Astrocyte (in vitro differentiated cells and primary cell): Measurements from ENCODE around the gene GINS2. TPM values are rescaled to one million over a fixed set of nuclear protein-coding genes. Genes with fewer than 3 reads are reported as not detected.

ENCODE experiments used
- DNase-seq: peaks from one replicate; pipeline ENCODE4 v3.0.0-alpha.2; 2010; ENCODE audit warnings: low read depth
- FAIRE-seq: peaks from 2 replicates; lab custom pipeline; 2011; peaks lifted over from hg19 to GRCh38; lab: Jason Lieb, UNC
- H2AFZ ChIP-seq: 2 replicates; pipeline ENCODE4 v1.6.0; 2012; ENCODE audit warnings: low read depth, low read length, inconsistent platforms
- H3K27ac ChIP-seq: 2 replicates; pipeline ENCODE4 v1.5.1; 2011; ENCODE audit warnings: low read depth, low read length, inconsistent platforms
- H3K27me3 ChIP-seq: 2 replicates; pipeline ENCODE4 v1.6.0; 2011; ENCODE audit warnings: low read length, inconsistent platforms; ENCODE audit not compliant: insufficient read depth
- H3K36me3 ChIP-seq: 2 replicates; pipeline ENCODE4 v1.5.1; 2011; ENCODE audit warnings: low read length, inconsistent platforms; ENCODE audit not compliant: insufficient read depth
- H3K4me1 ChIP-seq: 2 replicates; pipeline ENCODE4 v1.5.1; 2011; ENCODE audit warnings: low read length, inconsistent platforms; ENCODE audit not compliant: insufficient read depth
- H3K4me2 ChIP-seq: 2 replicates; pipeline ENCODE4 v1.6.0; 2012; ENCODE audit warnings: low read length, inconsistent platforms
- H3K4me3 ChIP-seq: 2 replicates; pipeline ENCODE4 v1.5.1; 2011; ENCODE audit warnings: low read depth, mild to moderate bottlenecking, low read length, inconsistent platforms; ENCODE audit not compliant: insufficient read depth
- H3K79me2 ChIP-seq: 2 replicates; pipeline ENCODE4 v1.6.0; 2012; ENCODE audit warnings: mild to moderate bottlenecking, low read length, inconsistent platforms; ENCODE audit not compliant: insufficient read depth
- H3K9ac ChIP-seq: 2 replicates; pipeline ENCODE4 v1.6.0; 2012; ENCODE audit warnings: mild to moderate bottlenecking, low read length, inconsistent platforms
- H3K9me3 ChIP-seq: 2 replicates; pipeline ENCODE4 v1.5.1; 2012; ENCODE audit warnings: low read depth, mild to moderate bottlenecking, low read length, inconsistent platforms; ENCODE audit not compliant: insufficient read depth
- H4K20me1 ChIP-seq: 2 replicates; pipeline ENCODE4 v1.6.0; 2012; ENCODE audit warnings: low read length, inconsistent platforms; ENCODE audit not compliant: insufficient read depth
- H3K27ac Mint-ChIP-seq: one replicate; pipeline ENCODE4 v1.8.0; 2021; ENCODE audit warnings: mild to moderate bottlenecking, mixed read lengths; ENCODE audit not compliant: unreplicated experiment
- H3K27me3 Mint-ChIP-seq: one replicate; pipeline ENCODE4 v1.8.0; 2021; ENCODE audit warnings: low read depth, mixed read lengths; ENCODE audit not compliant: unreplicated experiment
- H3K36me3 Mint-ChIP-seq: one replicate; pipeline ENCODE4 v1.8.0; 2021; ENCODE audit warnings: low read depth, mixed read lengths; ENCODE audit not compliant: unreplicated experiment
- H3K4me1 Mint-ChIP-seq: one replicate; pipeline ENCODE4 v1.8.0; 2021; ENCODE audit warnings: low read depth, mixed read lengths; ENCODE audit not compliant: unreplicated experiment
- H3K4me3 Mint-ChIP-seq: one replicate; pipeline ENCODE4 v1.8.0; 2021; ENCODE audit warnings: mild to moderate bottlenecking, moderate library complexity, mixed read lengths; ENCODE audit not compliant: unreplicated experiment
- H3K9me3 Mint-ChIP-seq: one replicate; pipeline ENCODE4 v1.8.0; 2021; ENCODE audit warnings: mild to moderate bottlenecking, mixed read lengths; ENCODE audit not compliant: unreplicated experiment
- EZH2 ChIP-seq: IDR thresholded peaks from 2 replicates; pipeline ENCODE4 v1.6.1; 2012; ENCODE audit warnings: mild to moderate bottlenecking, low read length, inconsistent platforms; ENCODE audit not compliant: insufficient read depth
- total RNA-seq: library from RNA; stranded (reverse); gene quantifications from 2 replicates; pipeline ENCODE4 v1.2.1, GENCODE V29; 2021
- TF ChIP-seq, protein P1 (sequence below): IDR thresholded peaks from 2 replicates; pipeline ENCODE4 v1.5.1; 2011; ENCODE audit warnings: low read depth, mild to moderate bottlenecking, inconsistent platforms, low read length, moderate library complexity; ENCODE audit not compliant: insufficient read depth

The GINS2 gene
- total RNA-seq, 1 donor from 2014 or later = 3.4 TPM

DNA sequence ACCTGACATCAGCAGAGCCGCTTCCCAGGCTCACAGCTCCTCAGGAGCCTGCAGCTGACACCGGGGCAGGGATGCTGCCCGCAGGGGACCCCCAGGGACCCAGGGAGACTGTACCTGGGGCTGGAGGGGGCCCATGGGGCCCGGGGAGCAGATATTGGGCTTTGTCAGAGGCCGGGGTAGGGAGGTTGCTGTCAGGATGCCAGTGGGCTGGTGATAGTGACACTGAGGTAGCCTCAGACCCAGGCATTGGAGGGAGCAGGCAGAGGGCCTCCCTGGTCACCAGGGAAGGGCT, 60.5 kb downstream of the GINS2 start:
- Mint-ChIP-seq H3K4me3 (no peak overlapping the region), H3K4me1 (peaks cover 17% of the 10 kb centered on the region), H3K27ac (no peak overlapping the region), H3K9me3 (peaks cover 3% of the 10 kb centered on the region), H3K36me3 (peaks cover 14% of the 10 kb centered on the region), H3K27me3 (no peaks in the 10 kb centered on the region)
- no peak for FAIRE-seq
- Histone ChIP-seq H3K9me3 (peaks cover 8% of the 10 kb centered on the region), H3K27ac (no peak overlapping the region), H4K20me1 (peaks cover 98% of the 10 kb centered on the region), H2AFZ (no peak overlapping the region), H3K4me1 (peaks cover 7% of the 10 kb centered on the region), H3K27me3 (no peaks in the 10 kb centered on the region), H3K36me3 (no peaks in the 10 kb centered on the region), H3K4me3 (no peak overlapping the region), H3K79me2 (peaks cover 38% of the 10 kb centered on the region), H3K9ac (no peak overlapping the region), H3K4me2 (no peak overlapping the region)
- DNase-seq = no peak
- TF ChIP-seq, protein P1, sequence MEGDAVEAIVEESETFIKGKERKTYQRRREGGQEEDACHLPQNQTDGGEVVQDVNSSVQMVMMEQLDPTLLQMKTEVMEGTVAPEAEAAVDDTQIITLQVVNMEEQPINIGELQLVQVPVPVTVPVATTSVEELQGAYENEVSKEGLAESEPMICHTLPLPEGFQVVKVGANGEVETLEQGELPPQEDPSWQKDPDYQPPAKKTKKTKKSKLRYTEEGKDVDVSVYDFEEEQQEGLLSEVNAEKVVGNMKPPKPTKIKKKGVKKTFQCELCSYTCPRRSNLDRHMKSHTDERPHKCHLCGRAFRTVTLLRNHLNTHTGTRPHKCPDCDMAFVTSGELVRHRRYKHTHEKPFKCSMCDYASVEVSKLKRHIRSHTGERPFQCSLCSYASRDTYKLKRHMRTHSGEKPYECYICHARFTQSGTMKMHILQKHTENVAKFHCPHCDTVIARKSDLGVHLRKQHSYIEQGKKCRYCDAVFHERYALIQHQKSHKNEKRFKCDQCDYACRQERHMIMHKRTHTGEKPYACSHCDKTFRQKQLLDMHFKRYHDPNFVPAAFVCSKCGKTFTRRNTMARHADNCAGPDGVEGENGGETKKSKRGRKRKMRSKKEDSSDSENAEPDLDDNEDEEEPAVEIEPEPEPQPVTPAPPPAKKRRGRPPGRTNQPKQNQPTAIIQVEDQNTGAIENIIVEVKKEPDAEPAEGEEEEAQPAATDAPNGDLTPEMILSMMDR = no peak
- no peak for TF ChIP-seq EZH2

DNA sequence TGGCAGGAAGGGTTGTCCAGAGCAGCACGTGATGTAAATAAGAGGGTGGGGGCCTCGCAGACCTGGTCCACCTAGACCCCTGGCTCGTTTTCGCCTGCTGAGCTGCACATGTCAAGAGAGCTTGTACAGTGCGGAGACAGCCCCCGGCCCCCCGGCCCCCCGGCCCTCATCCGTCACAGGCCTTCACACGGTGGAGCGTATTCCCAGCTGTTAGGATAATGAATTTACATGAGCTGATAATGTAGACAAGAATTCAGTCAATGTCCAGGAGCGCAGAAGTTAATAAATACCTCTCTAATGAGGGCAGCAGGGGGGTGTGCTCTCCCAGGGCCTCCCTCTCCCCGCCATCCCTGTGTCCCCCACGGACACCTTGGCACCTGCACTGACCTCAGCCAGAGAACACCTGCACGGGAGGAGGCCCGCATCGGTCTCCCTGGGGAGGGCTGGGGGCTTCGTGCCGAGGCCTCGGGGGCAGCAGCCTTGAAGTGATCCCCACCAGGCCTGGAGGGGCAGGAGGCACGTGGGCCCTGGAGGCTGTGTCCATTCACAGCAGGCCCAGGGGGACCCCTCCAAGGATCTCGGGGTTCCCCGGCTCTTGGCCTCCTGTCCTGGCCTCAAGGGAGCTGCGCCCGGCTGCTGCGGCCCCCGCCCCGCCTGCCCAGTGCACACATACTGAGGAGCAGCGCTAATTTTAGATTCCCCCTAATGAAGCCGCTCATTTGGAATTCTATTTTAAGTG, 61.1 kb downstream of the GINS2 start:
- peaks cover 16% of the 10 kb centered on the region for H3K36me3 Mint-ChIP-seq

More for the DNA sequence above, 61.1 kb downstream of the GINS2 start:
- Histone ChIP-seq H3K9me3 (peaks cover 8% of the 10 kb centered on the region), H4K20me1 (peaks cover 98% of the 10 kb centered on the region), H3K27me3 (no peaks in the 10 kb centered on the region), H3K4me1 (peaks cover 7% of the 10 kb centered on the region), H3K4me3 (no peak overlapping the region), H3K79me2 (peaks cover 41% of the 10 kb centered on the region), H2AFZ (no peak overlapping the region), H3K4me2 (no peak overlapping the region), H3K27ac (no peak overlapping the region), H3K9ac (no peak overlapping the region), H3K36me3 (no peaks in the 10 kb centered on the region)
- no peak overlapping the region for H3K27ac Mint-ChIP-seq
- peaks cover 4% of the 10 kb centered on the region for H3K27me3 Mint-ChIP-seq
- FAIRE-seq (no peak), DNase-seq (no peak)
- peaks cover 3% of the 10 kb centered on the region for H3K9me3 Mint-ChIP-seq
- TF ChIP-seq EZH2 = no peak
- TF ChIP-seq, protein P1 = no peak
- H3K4me3 Mint-ChIP-seq = no peak overlapping the region
- peaks cover 17% of the 10 kb centered on the region for H3K4me1 Mint-ChIP-seq
